Esophagus (tissue), 2 donors: ENCODE measurements around the gene FHOD3. TPM values are rescaled to one million over a fixed set of nuclear protein-coding genes. Genes with fewer than 3 reads are reported as not detected.

Experiments
- H3K27ac ChIP-seq, 2 donors: one replicate each; pipeline ENCODE4 v1.5.1; 2013; ENCODE audit warnings: low read depth in 2 of 2, mild to moderate bottlenecking in 2 of 2, inconsistent platforms in 1 of 2, low read length in 1 of 2, moderate library complexity in 1 of 2
- H3K27me3 ChIP-seq, 2 donors: one replicate each; pipeline ENCODE4 v1.6.1; 2013; ENCODE audit warnings: low read length in 2 of 2, control low read depth in 1 of 2, mild to moderate bottlenecking in 1 of 2; ENCODE audit not compliant: insufficient read depth in 2 of 2, control insufficient read depth in 1 of 2
- H3K36me3 ChIP-seq, 2 donors: one replicate each; pipeline ENCODE4 v1.6.1; 2013; ENCODE audit warnings: low read length in 1 of 2; ENCODE audit not compliant: control insufficient read depth in 2 of 2, insufficient read depth in 2 of 2
- H3K4me1 ChIP-seq, 2 donors: one replicate each; pipeline ENCODE4 v1.6.1; 2013; ENCODE audit warnings: low read length in 1 of 2; ENCODE audit not compliant: control insufficient read depth in 2 of 2, insufficient read depth in 2 of 2
- H3K4me3 ChIP-seq, 2 donors: one replicate each; pipeline ENCODE4 v1.5.1; 2013; ENCODE audit warnings: low read length in 2 of 2, mild to moderate bottlenecking in 2 of 2, low read depth in 1 of 2, moderate library complexity in 1 of 2
- H3K9me3 ChIP-seq, 2 donors: one replicate each; pipeline ENCODE4 v1.6.1; 2013; ENCODE audit warnings: mild to moderate bottlenecking in 2 of 2, low read depth in 1 of 2, low read length in 1 of 2, moderate library complexity in 1 of 2; ENCODE audit not compliant: control insufficient read depth in 2 of 2, insufficient read depth in 1 of 2
- WGBS, 2 donors: extraction: QIAGEN DNeasy Blood & Tissue Kit; methylation state at CpG; one replicate each; pipeline ENCODE4 v1.1.7; 2013; 5-methylcytosine and 5-hydroxymethylcytosine counted together
- polyA plus RNA-seq, 2 donors: library from polyadenylated mRNA; stranded (reverse); fragments of 200-250 nt; gene quantifications; one replicate each; pipeline ENCODE4 v1.2.3, GENCODE V29; 2013
- donor health status: healthy with polysubstance abuse.
- donor health status: Bipolar disorder and iron deficiency.

The FHOD3 gene
- polyA plus RNA-seq, 2 donors, result 3.7 to 11.1 TPM

DNA sequence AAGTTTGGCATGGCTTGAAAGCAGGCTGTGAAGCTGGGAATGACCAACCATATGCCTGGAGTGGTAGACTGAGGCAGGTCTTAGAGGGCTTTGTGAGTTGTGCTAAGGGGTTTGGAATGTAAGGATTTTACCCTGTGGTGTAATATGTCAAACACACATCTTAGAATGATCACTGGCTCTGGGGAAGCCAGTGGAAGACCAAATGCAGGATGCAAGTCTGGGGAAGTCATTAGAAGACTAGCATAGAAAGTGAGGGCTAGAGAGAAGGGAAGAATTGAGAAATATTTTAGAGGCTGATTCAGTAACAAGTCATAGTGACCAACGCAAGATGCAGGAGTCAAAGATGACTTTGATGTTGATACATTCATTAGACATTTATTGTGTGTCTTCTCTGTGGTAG lies 3.5 kb upstream of the FHOD3 start:
- H3K9me3 ChIP-seq, result no peaks in the 10 kb centered on the region
- H3K4me3 ChIP-seq, result no peak overlapping the region
- 69 to 85% methylated on average over 1 of the region's 1 CpG for WGBS, 2 donors
- H3K4me1 ChIP-seq, result peaks cover 0 to 4% of the 10 kb centered on the region in 2 donors
- H3K27ac ChIP-seq, result no peak overlapping the region
- H3K27me3 ChIP-seq, result peaks cover 0 to 4% of the 10 kb centered on the region in 2 donors
- H3K36me3 ChIP-seq, result no peaks in the 10 kb centered on the region

DNA sequence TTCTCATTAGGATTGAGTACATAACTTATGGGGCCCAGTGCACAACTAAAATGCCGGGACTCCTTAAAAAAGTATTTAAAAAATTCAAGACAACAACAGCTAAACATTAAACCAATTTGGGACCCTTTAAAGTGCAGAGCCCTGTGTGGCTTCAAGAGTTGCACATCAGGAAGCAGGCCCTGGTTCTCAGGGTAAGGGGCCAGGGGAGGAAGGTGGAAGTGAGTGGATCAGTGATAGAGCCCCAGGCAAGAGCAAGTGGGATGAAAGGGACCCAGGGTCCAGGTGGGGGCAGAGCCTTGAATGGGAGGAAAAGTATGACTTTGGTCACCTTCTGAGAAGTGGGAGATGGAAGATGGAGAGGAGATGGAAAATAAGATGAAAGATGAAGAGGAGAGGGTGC lies 2.3 kb upstream of the FHOD3 start:
- peaks cover 0 to 4% of the 10 kb centered on the region in 2 donors for H3K4me1 ChIP-seq
- H3K27ac ChIP-seq, result no peak overlapping the region
- H3K36me3 ChIP-seq, result no peaks in the 10 kb centered on the region
- no peaks in the 10 kb centered on the region for H3K9me3 ChIP-seq
- peaks cover 0 to 4% of the 10 kb centered on the region in 2 donors for H3K27me3 ChIP-seq
- WGBS, 2 donors, result 94% methylated on average over 1 of the region's 1 CpG
- no peak overlapping the region for H3K4me3 ChIP-seq

DNA sequence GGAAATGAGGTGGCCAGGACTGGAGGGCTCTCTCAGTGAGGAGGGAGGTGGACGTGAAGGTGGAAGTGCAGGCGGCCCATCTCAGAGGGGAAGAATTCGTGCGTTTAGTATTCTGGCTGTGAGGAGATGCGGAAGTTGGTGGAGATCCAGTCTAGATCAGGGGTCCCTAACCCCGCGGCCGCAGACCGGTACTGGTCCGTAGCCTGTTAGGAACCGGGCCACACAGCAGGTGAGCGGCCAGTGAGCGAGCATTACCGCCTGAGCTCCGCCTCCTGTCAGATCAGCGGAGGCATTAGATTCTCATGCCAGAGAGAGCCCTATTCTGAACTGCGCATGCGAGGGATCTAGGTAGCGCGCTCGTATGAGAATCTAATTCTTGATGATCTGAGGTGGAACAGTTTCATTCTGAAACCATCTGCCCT lies 1.6 kb upstream of the FHOD3 start:
- Histone ChIP-seq H3K4me3 (peak overlapping the region in 1 of 2 donors; percentile 58), H3K27ac (no peak overlapping the region), H3K9me3 (no peaks in the 10 kb centered on the region), H3K36me3 (no peaks in the 10 kb centered on the region), H3K27me3 (peaks cover 0 to 4% of the 10 kb centered on the region in 2 donors), H3K4me1 (peaks cover 0 to 4% of the 10 kb centered on the region in 2 donors)
- 35 to 44% methylated on average over 21 of the region's 21 CpGs for WGBS, 2 donors

DNA sequence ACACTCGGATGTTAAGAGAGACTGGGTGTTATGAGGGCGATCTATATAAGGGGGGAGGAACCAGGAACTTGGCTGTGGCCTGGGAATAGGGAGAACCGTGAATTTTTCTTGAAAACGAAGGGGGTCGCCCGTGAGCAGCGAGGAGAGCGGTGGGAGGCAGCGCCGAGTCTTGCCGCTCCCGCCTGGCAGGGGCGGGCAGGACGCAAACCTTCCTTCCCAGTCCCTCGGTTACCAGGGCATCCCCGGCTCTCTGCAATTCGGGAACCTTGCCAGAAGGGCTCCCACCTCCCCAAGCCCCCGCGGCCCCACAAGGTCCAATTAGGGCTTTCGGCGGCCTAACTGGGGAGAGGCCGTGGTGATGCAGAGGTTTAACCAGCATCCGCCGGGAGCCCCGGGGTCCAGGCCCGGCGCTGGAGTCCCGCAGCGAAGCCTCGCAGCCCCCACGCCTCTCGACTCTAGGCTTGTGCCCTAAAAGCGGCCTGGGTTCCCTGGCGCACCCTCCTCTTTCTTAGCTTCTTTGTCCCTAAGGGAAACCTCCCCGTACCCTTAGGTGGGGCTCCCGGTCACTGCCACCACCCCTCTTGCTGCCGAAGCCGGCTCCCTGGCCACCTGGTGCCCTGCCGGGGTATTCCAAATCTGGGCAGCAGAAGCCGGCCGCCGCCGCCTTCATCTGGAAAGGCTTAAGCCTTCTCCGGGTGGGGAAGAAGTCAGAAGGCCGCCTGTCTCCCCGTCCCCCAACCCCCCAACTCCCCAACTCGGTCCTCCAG lies 680 bp upstream of the FHOD3 start:
- Histone ChIP-seq H3K27me3 (peaks cover 0 to 4% of the 10 kb centered on the region in 2 donors), H3K4me3 (peak overlapping the region; percentile 39 to 58), H3K9me3 (no peaks in the 10 kb centered on the region), H3K27ac (peak overlapping the region; percentile 28 to 58), H3K4me1 (peaks cover 0 to 4% of the 10 kb centered on the region in 2 donors), H3K36me3 (no peaks in the 10 kb centered on the region)
- WGBS, 2 donors, result 1% methylated on average over 41 to 47 of the region's 47 CpGs

DNA sequence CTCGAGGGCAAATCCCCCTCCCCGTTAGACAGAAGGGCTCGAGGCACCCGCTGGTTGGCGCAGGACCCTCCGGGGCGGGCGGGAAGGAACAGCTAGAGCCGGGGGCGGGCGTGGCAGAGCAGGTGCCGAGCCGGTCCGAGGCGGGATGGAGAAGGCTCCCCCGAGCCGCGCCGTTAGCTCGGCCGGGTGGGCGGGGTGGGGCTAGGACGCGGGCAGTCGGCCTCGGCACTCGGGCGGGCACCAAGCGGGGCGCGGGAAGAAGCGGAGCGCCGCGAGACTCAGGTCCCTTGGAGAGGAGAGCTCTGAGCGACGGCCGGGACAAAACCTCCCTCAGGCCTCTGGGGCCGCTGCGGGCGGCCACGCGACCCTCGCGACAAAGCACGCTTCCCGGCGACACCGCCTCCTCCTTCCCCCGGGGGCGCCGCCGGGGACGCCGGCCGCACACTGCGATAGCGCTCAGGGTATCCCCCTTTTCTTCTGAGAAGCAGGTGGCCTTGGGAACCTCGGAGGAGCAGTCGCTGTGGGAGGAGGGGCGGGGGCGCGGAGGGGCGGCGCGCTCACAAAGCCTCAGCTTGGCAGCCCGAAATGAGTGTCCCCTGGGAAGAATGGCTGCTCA lies 721 bp downstream of the FHOD3 start:
- WGBS, 2 donors, result 2 to 3% methylated on average over 53 to 67 of the region's 67 CpGs
- no peak overlapping the region for H3K27ac ChIP-seq
- no peaks in the 10 kb centered on the region for H3K9me3 ChIP-seq
- peaks cover 0 to 4% of the 10 kb centered on the region in 2 donors for H3K27me3 ChIP-seq
- H3K36me3 ChIP-seq, result no peaks in the 10 kb centered on the region
- peak overlapping the region; percentile 51 to 58 for H3K4me3 ChIP-seq
- peaks cover 0 to 4% of the 10 kb centered on the region in 2 donors for H3K4me1 ChIP-seq

DNA sequence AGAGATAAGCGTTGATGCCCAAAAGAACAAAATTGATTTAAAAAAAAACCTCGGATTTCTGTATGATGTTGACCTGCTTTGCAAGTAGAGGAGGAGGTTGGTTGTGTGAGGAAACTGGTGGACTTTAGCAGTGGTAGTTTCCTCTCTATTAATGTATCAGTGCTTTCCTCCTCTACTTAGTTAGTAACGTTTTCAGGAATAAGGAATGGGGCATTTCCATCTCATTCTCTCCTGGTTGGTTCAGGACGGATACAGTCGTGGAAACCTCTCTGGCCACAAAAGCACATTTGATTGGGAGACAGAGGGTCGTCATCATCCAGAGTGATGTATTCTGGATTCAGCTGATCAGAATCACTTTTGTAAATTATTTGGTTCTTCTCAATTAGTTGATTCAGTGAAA lies 1.5 kb downstream of the FHOD3 start:
- no peaks in the 10 kb centered on the region for H3K9me3 ChIP-seq
- H3K27me3 ChIP-seq, result peaks cover 0 to 1% of the 10 kb centered on the region in 2 donors
- no peak overlapping the region for H3K4me3 ChIP-seq

DNA sequence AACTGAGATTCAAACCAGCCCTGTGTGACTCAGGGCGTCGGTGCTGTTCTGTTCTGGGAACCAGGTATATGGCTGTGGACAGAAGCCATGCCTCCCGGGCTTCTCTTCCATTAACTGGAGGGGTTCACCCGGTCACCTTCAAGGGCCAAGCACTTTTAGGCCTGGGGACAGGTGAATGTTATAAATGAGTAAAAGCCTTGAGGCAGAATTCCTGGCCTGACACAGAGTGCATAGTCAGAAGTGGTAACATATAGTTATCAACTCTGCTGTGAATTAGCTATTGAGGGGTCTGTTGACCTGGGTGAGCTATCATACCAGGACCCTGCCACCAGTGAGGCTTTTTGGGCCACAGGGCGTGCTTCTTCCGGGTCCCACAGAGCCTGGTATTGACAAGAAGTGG lies 2.7 kb downstream of the FHOD3 start:
- H3K4me3 ChIP-seq, result no peak overlapping the region
- no peaks in the 10 kb centered on the region for H3K9me3 ChIP-seq
- no peak overlapping the region for H3K27ac ChIP-seq
- H3K4me1 ChIP-seq, result peaks cover 0 to 4% of the 10 kb centered on the region in 2 donors
- no peaks in the 10 kb centered on the region for H3K27me3 ChIP-seq
- H3K36me3 ChIP-seq, result no peaks in the 10 kb centered on the region
- WGBS, 2 donors, result 77 to 86% methylated on average over 6 of the region's 6 CpGs

More for the DNA sequence above, 1.5 kb downstream of the FHOD3 start:
- Histone ChIP-seq H3K4me1 (peaks cover 0 to 4% of the 10 kb centered on the region in 2 donors), H3K36me3 (no peaks in the 10 kb centered on the region), H3K27ac (no peak overlapping the region)
- 86 to 87% methylated on average over 6 of the region's 6 CpGs for WGBS, 2 donors

DNA sequence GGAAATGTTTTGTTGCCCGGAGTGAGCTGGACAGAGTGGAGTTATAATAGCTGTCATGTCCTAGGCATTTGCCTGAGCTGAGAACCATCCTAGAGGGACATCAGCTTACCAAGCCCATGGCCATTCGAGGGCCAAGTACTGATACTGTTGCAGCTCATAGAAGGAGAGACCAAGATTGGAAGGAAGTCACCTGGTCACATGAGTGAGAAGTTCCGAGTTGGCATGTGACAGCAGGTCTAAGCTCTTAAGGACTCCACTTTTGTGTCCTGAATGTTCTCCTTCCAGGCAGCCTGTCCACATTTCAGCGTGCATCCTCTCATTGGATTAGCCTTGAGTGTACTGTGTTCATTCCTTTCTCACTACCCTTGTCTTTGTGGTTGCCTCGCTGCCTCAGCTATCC lies 4.4 kb downstream of the FHOD3 start:
- peaks cover 0 to 2% of the 10 kb centered on the region in 2 donors for H3K4me1 ChIP-seq
- no peak overlapping the region for H3K4me3 ChIP-seq
- 87 to 89% methylated on average over 5 of the region's 5 CpGs for WGBS, 2 donors
- no peaks in the 10 kb centered on the region for H3K36me3 ChIP-seq
- no peaks in the 10 kb centered on the region for H3K9me3 ChIP-seq
- no peaks in the 10 kb centered on the region for H3K27me3 ChIP-seq
- H3K27ac ChIP-seq, result no peak overlapping the region

DNA sequence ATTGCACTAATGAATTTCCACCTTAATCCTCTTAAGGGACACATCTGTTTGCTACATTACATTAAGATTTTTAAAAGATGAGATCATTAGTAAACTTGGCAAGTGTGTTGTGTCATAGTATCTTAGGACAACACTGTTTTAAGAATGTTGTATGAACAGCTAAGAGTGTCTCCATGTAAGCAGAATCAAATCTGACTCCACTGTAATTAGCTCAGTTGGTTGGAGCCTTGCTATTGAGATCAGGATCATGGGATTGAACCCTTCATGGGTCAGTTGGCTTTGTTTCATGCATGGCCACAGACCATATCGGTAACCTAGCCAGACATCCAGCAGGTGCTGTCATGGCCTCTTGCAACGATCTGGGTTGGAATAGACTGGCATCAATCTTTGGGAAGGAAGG lies 5.2 kb downstream of the FHOD3 start:
- no peaks in the 10 kb centered on the region for H3K27me3 ChIP-seq
- no peak overlapping the region for H3K4me3 ChIP-seq
- no peaks in the 10 kb centered on the region for H3K36me3 ChIP-seq
- no peaks in the 10 kb centered on the region for H3K9me3 ChIP-seq
- 86 to 91% methylated on average over 2 of the region's 2 CpGs for WGBS, 2 donors
- no peak overlapping the region for H3K27ac ChIP-seq
- H3K4me1 ChIP-seq, result peaks cover 0 to 2% of the 10 kb centered on the region in 2 donors
